Endothelial cell of umbilical vein (primary cell): ENCODE data around the gene TXNRD3. TPM values are rescaled to one million over a fixed set of nuclear protein-coding genes. Genes with fewer than 3 reads are reported as not detected.

Source experiments
- BruUV-seq: library from RNA; stranded (reverse); fragments of 400-500 nt; replicated peaks from 2 replicates; lab custom pipeline; 2021; lab: Mats Ljungman, UMichigan
- CTCF ChIA-PET: fragments of 300-600, 350-600 bp; sonication (Branson Sonifier 250); formaldehyde crosslinking; loops from one replicate; lab custom pipeline; 2021; ENCODE audit warnings: antibody characterized with exemption, inconsistent platforms; lab: Charles Lee
- POLR2A ChIA-PET: fragments of 300-600, 350-600 bp; sonication (Branson Sonifier 250); formaldehyde crosslinking; loops from one replicate; lab custom pipeline; 2021; ENCODE audit warnings: antibody characterized with exemption, inconsistent platforms; lab: Charles Lee
- DNase-seq: peaks from one replicate; pipeline ENCODE4 v3.0.0-alpha.2; 2011; ENCODE audit warnings: low read depth, low spot score
- FAIRE-seq: peaks from 2 replicates; lab custom pipeline; 2011; peaks lifted over from hg19 to GRCh38; lab: Jason Lieb, UNC
- H2AFZ ChIP-seq: 2 replicates; pipeline ENCODE4 v1.6.0; 2012; ENCODE audit warnings: low read depth, low read length, control low read depth, inconsistent platforms
- H3K27ac ChIP-seq: 2 replicates; pipeline ENCODE4 v1.5.1; 2011; ENCODE audit warnings: low read depth, mild to moderate bottlenecking, control low read depth, low read length, moderate library complexity; ENCODE audit not compliant: insufficient read depth
- H3K27me3 ChIP-seq, 2 experiments: 2 replicates each; pipeline versions ENCODE4 v1.6.0 to v1.6.1; 2011; ENCODE audit warnings: low read length in 2 of 2, mixed read lengths in 1 of 2; ENCODE audit not compliant: control insufficient read depth in 2 of 2, insufficient read depth in 2 of 2
- H3K36me3 ChIP-seq, 2 experiments: 2 replicates in 1 of 2; 3 replicates in 1 of 2; pipeline ENCODE4 v1.5.1; 2011; ENCODE audit warnings: low read length in 2 of 2, mild to moderate bottlenecking in 1 of 2, moderate library complexity in 1 of 2; ENCODE audit not compliant: control insufficient read depth in 2 of 2, insufficient read depth in 2 of 2; ENCODE audit errors: extremely low read depth in 1 of 2
- H3K4me1 ChIP-seq: 3 replicates; pipeline ENCODE4 v1.5.1; 2011; ENCODE audit warnings: mild to moderate bottlenecking, low read length; ENCODE audit not compliant: control insufficient read depth, insufficient read depth; ENCODE audit errors: extremely low read depth
- H3K4me2 ChIP-seq: 2 replicates; pipeline ENCODE4 v1.6.1; 2011; ENCODE audit warnings: low read length, control low read depth, mixed read lengths; ENCODE audit not compliant: insufficient read depth
- H3K4me3 ChIP-seq, 3 experiments: fragments of 200-600 bp in 1 of 3; sonication (generic), shearing (Covaris generic) in 1 of 3; replicated peaks in 1 of 3; 2 replicates each; pipeline ENCODE4 v1.5.1; 2011 to 2016; ENCODE audit warnings: control low read depth in 3 of 3, low read length in 3 of 3, mild to moderate bottlenecking in 2 of 3, inconsistent platforms in 1 of 3, low read depth in 1 of 3, moderate library complexity in 1 of 3; ENCODE audit not compliant: insufficient read depth in 1 of 3
- H3K79me2 ChIP-seq: 2 replicates; pipeline ENCODE4 v1.6.0; 2012; ENCODE audit warnings: low read length, inconsistent platforms; ENCODE audit not compliant: control insufficient read depth, insufficient read depth
- H3K9ac ChIP-seq: replicated peaks from 2 replicates; pipeline ENCODE3; 2011; ENCODE audit warnings: low read length, control low read depth; ENCODE audit not compliant: insufficient read depth; ENCODE audit errors: extremely low read depth
- H3K9me1 ChIP-seq: replicated peaks from 3 replicates; pipeline ENCODE4 v1.6.0; 2011; ENCODE audit warnings: mild to moderate bottlenecking, low read length; ENCODE audit not compliant: control insufficient read depth, insufficient read depth; ENCODE audit errors: extremely low read depth
- H3K9me3 ChIP-seq: replicated peaks from 2 replicates; pipeline ENCODE4 v1.5.1; 2012; ENCODE audit warnings: low read length, inconsistent platforms; ENCODE audit not compliant: control insufficient read depth, insufficient read depth
- H4K20me1 ChIP-seq: replicated peaks from 2 replicates; pipeline ENCODE3; 2011; ENCODE audit warnings: mild to moderate bottlenecking, low read length; ENCODE audit not compliant: control insufficient read depth, insufficient read depth; ENCODE audit errors: extremely low read depth
- CTCF ChIP-seq, 2 donors: IDR thresholded peaks; 1 replicate in 1 of 2; 2 replicates in 1 of 2; pipeline ENCODE4 v1.5.1; 2011; ENCODE audit warnings: low read length in 2 of 2, mild to moderate bottlenecking in 2 of 2, moderate library complexity in 2 of 2, control low read depth in 1 of 2, inconsistent platforms in 1 of 2, low read depth in 1 of 2; ENCODE audit not compliant: insufficient read depth in 1 of 2; ENCODE audit errors: extremely low read depth in 1 of 2
- EZH2 ChIP-seq: IDR thresholded peaks from 2 replicates; pipeline ENCODE4 v1.6.1; 2012; ENCODE audit warnings: borderline replicate concordance, low read depth, mild to moderate bottlenecking, moderate library complexity, low read length, inconsistent platforms; ENCODE audit not compliant: severe bottlenecking
- FOS ChIP-seq: IDR thresholded peaks from 2 replicates; pipeline ENCODE4 v1.6.1; 2011; ENCODE audit warnings: mild to moderate bottlenecking, low read length, moderate library complexity, borderline replicate concordance; ENCODE audit not compliant: insufficient read depth
- GATA2 ChIP-seq: IDR thresholded peaks from 2 replicates; pipeline ENCODE4 v1.7.0; 2011; ENCODE audit warnings: low read depth, mild to moderate bottlenecking, moderate library complexity, mixed read lengths, low read length; ENCODE audit not compliant: insufficient read length, insufficient read depth
- JUN ChIP-seq: IDR thresholded peaks from 2 replicates; pipeline ENCODE4 v1.6.1; 2011; ENCODE audit warnings: borderline replicate concordance, low read depth; ENCODE audit not compliant: insufficient read length, insufficient read depth
- MAX ChIP-seq: IDR thresholded peaks from 2 replicates; pipeline ENCODE4 v1.6.1; 2011; ENCODE audit not compliant: insufficient read depth, insufficient read length
- MYC ChIP-seq: IDR thresholded peaks from one replicate; pipeline ENCODE4 v1.6.1; 2011; ENCODE audit warnings: mild to moderate bottlenecking, low read depth, low read length
- POLR2A ChIP-seq: IDR thresholded peaks from 2 replicates; pipeline ENCODE4 v1.6.1; 2012; ENCODE audit warnings: low read depth, mild to moderate bottlenecking, control low read depth, low read length
- POLR2AphosphoS5 ChIP-seq: IDR thresholded peaks from 2 replicates; pipeline ENCODE4 v1.6.1; 2012; ENCODE audit warnings: low read depth, mild to moderate bottlenecking, control low read depth, low read length, moderate library complexity; ENCODE audit not compliant: insufficient read depth
- dilution Hi-C: fragments of 300-500 bp; cut with MboI; formaldehyde crosslinking; loops from one replicate; pipeline ENCODE4 v1.15.0; 2019; ENCODE audit warnings: low sequenced_read_pairs; ENCODE audit not compliant: extremely low pct_ligation_motif_present
- intact Hi-C: fragments of 100-400 bp; cut with micrococcal nuclease; formaldehyde crosslinking; loops from one replicate; pipeline ENCODE4 v1.10.0; 2022
- polyA plus RNA-seq, 4 experiments: library from polyadenylated mRNA; depleted of rRNA in 3 of 4; stranded (reverse) in 3 of 4; unstranded in 1 of 4; fragments of >200 nt; gene quantifications; 2 replicates each; pipeline versions ENCODE4 v1.2.1 to v1.2.3, GENCODE V29; 2011 to 2012; ENCODE audit warnings: missing spikeins in 1 of 4
- total RNA-seq: library from RNA; stranded (reverse); gene quantifications from 2 replicates; pipeline ENCODE4 v1.2.3, GENCODE V29; 2021

Gene TXNRD3
- total and polyA plus RNA-seq, 2 donors (not counting 3 experiments of a cell fraction or from before 2014, with no cell fraction given) = 2.6 to 7.1 TPM

GRCh38 chr3:126679831-126680666 is 25.1 kb upstream of the TXNRD3 start:
- Histone ChIP-seq H3K4me2 (no peak overlapping the region), H4K20me1 (no peaks in the 10 kb centered on the region), H3K4me3 (no peak overlapping the region), H3K27me3 (peaks cover 6 to 20% of the 10 kb centered on the region in 2 experiments), H3K36me3 (no peaks in the 10 kb centered on the region), H3K9me1 (no peaks in the 10 kb centered on the region), H3K9ac (no peak overlapping the region), H3K9me3 (no peaks in the 10 kb centered on the region), H3K4me1 (no peaks in the 10 kb centered on the region), H3K27ac (no peak overlapping the region), H2AFZ (no peak overlapping the region), H3K79me2 (no peaks in the 10 kb centered on the region)
- TF ChIP-seq POLR2AphosphoS5 = no peak
- no peak for TF ChIP-seq JUN
- TF ChIP-seq MYC = no peak
- TF ChIP-seq EZH2 = no peak
- TF ChIP-seq GATA2 = no peak
- TF ChIP-seq POLR2A = no peak
- TF ChIP-seq FOS = no peak
- TF ChIP-seq MAX = no peak
- no peak for TF ChIP-seq CTCF (IDR thresholded peaks at IDR 0.05; ENCODE audit: extremely low read depth in 1 of 2, insufficient read depth in 1 of 2, low read depth in 1 of 2, low read length in 2 of 2)
- BruUV-seq = no TSS peak
- ChIA-PET POLR2A (no interaction called here), CTCF (interaction anchor here (0.6 to 7.2 kb wide), 15 partner anchors 9 to 866 kb away, joined by 3 to 92 read pairs (median 3); partner anchors contain the start of genes PLXNA1 and TXNRD3)
- DNase-seq (no peak), FAIRE-seq (no peak)
- intact Hi-C loops (loop anchor here (1.0 to 10.0 kb wide), 6 partner anchors 73 to 864 kb away; no protein-coding TSS in a partner anchor), dilution Hi-C loops (no loop called here)
